H9 (cell line): ENCODE results near the gene SUSD2. TPM values are rescaled to one million over a fixed set of nuclear protein-coding genes. Genes with fewer than 3 reads are reported as not detected.

Experiments
- DNase-seq: peaks from one replicate; pipeline ENCODE4 v3.0.0-alpha.2; 2017
- H2AFZ ChIP-seq: one replicate; pipeline ENCODE4 v1.6.1; 2013; ENCODE audit warnings: mild to moderate bottlenecking, low read length, control low read depth, moderate library complexity
- H2AK5ac ChIP-seq: 2 replicates; pipeline ENCODE4 v1.6.1; 2013; ENCODE audit warnings: low read length, control low read depth, mixed read lengths; ENCODE audit not compliant: insufficient read length
- H2BK120ac ChIP-seq: one replicate; pipeline ENCODE4 v1.6.1; 2013; ENCODE audit warnings: low read depth, mild to moderate bottlenecking, low read length, control low read depth, inconsistent platforms; ENCODE audit not compliant: poor library complexity, severe bottlenecking
- H2BK12ac ChIP-seq: 2 replicates; pipeline ENCODE4 v1.6.1; 2013; ENCODE audit warnings: low read length, control low read depth, mixed read lengths, low read depth; ENCODE audit not compliant: insufficient read length
- H2BK15ac ChIP-seq: 2 replicates; pipeline ENCODE4 v1.6.1; 2013; ENCODE audit warnings: low read depth, low read length, control low read depth
- H2BK20ac ChIP-seq: one replicate; pipeline ENCODE4 v1.6.1; 2013; ENCODE audit warnings: low read depth, mild to moderate bottlenecking, low read length, control low read depth, inconsistent platforms; ENCODE audit not compliant: poor library complexity, severe bottlenecking
- H2BK5ac ChIP-seq: 2 replicates; pipeline ENCODE4 v1.6.1; 2013; ENCODE audit warnings: low read length, control low read depth, mixed read lengths; ENCODE audit not compliant: insufficient read length
- H3K14ac ChIP-seq: 2 replicates; pipeline ENCODE4 v1.6.1; 2013; ENCODE audit warnings: low read length, control low read depth; ENCODE audit not compliant: insufficient read depth
- H3K18ac ChIP-seq: 2 replicates; pipeline ENCODE4 v1.6.1; 2013; ENCODE audit warnings: low read depth, mild to moderate bottlenecking, mixed read lengths, low read length, control low read depth; ENCODE audit not compliant: insufficient read length
- H3K23ac ChIP-seq: 2 replicates; pipeline ENCODE4 v1.6.1; 2013; ENCODE audit warnings: low read length, control low read depth, mixed read lengths, low read depth; ENCODE audit not compliant: insufficient read length
- H3K23me2 ChIP-seq: 2 replicates; pipeline ENCODE4 v1.6.1; 2013; ENCODE audit warnings: low read depth, mild to moderate bottlenecking, mixed read lengths, low read length, control low read depth; ENCODE audit not compliant: insufficient read length, poor library complexity, severe bottlenecking
- H3K27ac ChIP-seq: 2 replicates; pipeline ENCODE4 v1.5.1; 2013; ENCODE audit warnings: low read length, control low read depth, mixed read lengths, low read depth; ENCODE audit not compliant: insufficient read length
- H3K27me3 ChIP-seq: 2 replicates; pipeline ENCODE4 v1.6.1; 2013; ENCODE audit warnings: low read length, control low read depth, inconsistent platforms; ENCODE audit not compliant: insufficient read depth
- H3K4ac ChIP-seq: 2 replicates; pipeline ENCODE4 v1.6.1; 2013; ENCODE audit warnings: low read depth, mild to moderate bottlenecking, control low read depth, inconsistent platforms, low read length, moderate library complexity
- H3K4me1 ChIP-seq: 2 replicates; pipeline ENCODE4 v1.6.1; 2013; ENCODE audit warnings: low read length, control low read depth, inconsistent platforms; ENCODE audit not compliant: insufficient read depth
- H3K4me2 ChIP-seq: 2 replicates; pipeline ENCODE4 v1.6.1; 2013; ENCODE audit warnings: low read length, control low read depth, mixed read lengths; ENCODE audit not compliant: insufficient read length, insufficient read depth
- H3K56ac ChIP-seq: 2 replicates; pipeline ENCODE4 v1.6.1; 2013; ENCODE audit warnings: low read depth, mild to moderate bottlenecking, mixed read lengths, low read length, control low read depth; ENCODE audit not compliant: insufficient read length
- H3K79me1 ChIP-seq: 2 replicates; pipeline ENCODE4 v1.6.1; 2013; ENCODE audit warnings: low read depth, mild to moderate bottlenecking, moderate library complexity, low read length, control low read depth, inconsistent platforms; ENCODE audit not compliant: insufficient read depth, poor library complexity, severe bottlenecking
- H3K79me2 ChIP-seq: 2 replicates; pipeline ENCODE4 v1.6.1; 2013; ENCODE audit warnings: low read length, control low read depth, inconsistent platforms; ENCODE audit not compliant: insufficient read depth
- H3K9ac ChIP-seq: 2 replicates; pipeline ENCODE4 v1.6.1; 2013; ENCODE audit warnings: low read length, control low read depth, mixed read lengths; ENCODE audit not compliant: insufficient read length; ENCODE audit errors: extremely low read depth
- H3K9me3 ChIP-seq: one replicate; pipeline ENCODE4 v1.6.1; 2013; ENCODE audit warnings: low read depth, low read length, inconsistent platforms; ENCODE audit not compliant: control insufficient read depth
- H3T11ph ChIP-seq: one replicate; pipeline ENCODE4 v1.6.1; 2013; ENCODE audit warnings: mild to moderate bottlenecking, low read length, control low read depth, inconsistent platforms
- H4K20me1 ChIP-seq: one replicate; pipeline ENCODE4 v1.6.1; 2013; ENCODE audit not compliant: control insufficient read depth, insufficient read length, insufficient read depth
- H4K5ac ChIP-seq: 2 replicates; pipeline ENCODE4 v1.6.1; 2013; ENCODE audit warnings: low read depth, mild to moderate bottlenecking, mixed read lengths, low read length, control low read depth; ENCODE audit not compliant: insufficient read length
- H4K8ac ChIP-seq: replicated peaks from 2 replicates; pipeline ENCODE4 v1.6.1; 2013; ENCODE audit warnings: low read length, control low read depth, mixed read lengths, low read depth; ENCODE audit not compliant: insufficient read length
- H4K91ac ChIP-seq: 2 replicates; pipeline ENCODE4 v1.6.1; 2013; ENCODE audit warnings: low read depth, mild to moderate bottlenecking, moderate library complexity, mixed read lengths, low read length, control low read depth; ENCODE audit not compliant: insufficient read length
- H3K27ac Mint-ChIP-seq, 3 experiments: 2 replicates in 2 of 3; 3 replicates in 1 of 3; pipeline ENCODE4 v1.8.0; 2020 to 2021; ENCODE audit warnings: mixed read lengths in 3 of 3, mild to moderate bottlenecking in 1 of 3, moderate library complexity in 1 of 3
- H3K27me3 Mint-ChIP-seq: 2 replicates; pipeline ENCODE4 v1.8.0; 2021; ENCODE audit warnings: low read depth, mild to moderate bottlenecking, moderate library complexity, mixed read lengths
- H3K36me3 Mint-ChIP-seq, 3 experiments: 2 replicates in 2 of 3; 3 replicates in 1 of 3; pipeline ENCODE4 v1.8.0; 2020 to 2021; ENCODE audit warnings: low read depth in 3 of 3, mixed read lengths in 3 of 3; ENCODE audit not compliant: insufficient read depth in 1 of 3
- H3K4me1 Mint-ChIP-seq, 2 experiments: 2 replicates each; pipeline ENCODE4 v1.8.0; 2020; ENCODE audit warnings: mixed read lengths in 2 of 2
- H3K4me3 Mint-ChIP-seq, 2 experiments: 2 replicates in 1 of 2; 3 replicates in 1 of 2; pipeline ENCODE4 v1.8.0; 2020 to 2021; ENCODE audit warnings: mild to moderate bottlenecking in 2 of 2, mixed read lengths in 2 of 2, moderate library complexity in 1 of 2
- H3K9me3 Mint-ChIP-seq, 2 experiments: 2 replicates in 1 of 2; 3 replicates in 1 of 2; pipeline ENCODE4 v1.8.0; 2020; ENCODE audit warnings: mild to moderate bottlenecking in 2 of 2, mixed read lengths in 2 of 2, moderate library complexity in 1 of 2
- WGBS: extraction: QIAGEN DNeasy Blood & Tissue Kit; methylation state at CpG from one replicate; pipeline ENCODE4 v1.1.7; 2013; ENCODE audit warnings: missing lambda C conversion rate, low lambda C conversion rate, mixed read lengths; ENCODE audit not compliant: insufficient read length; ENCODE audit errors: extremely low coverage; 5-methylcytosine and 5-hydroxymethylcytosine counted together
- total RNA-seq: library from RNA; stranded (reverse); gene quantifications from 2 replicates; pipeline ENCODE4 v1.2.1, GENCODE V29; 2021
- TF ChIP-seq, protein P1 (sequence below): fragments of 200-600 bp; sonication (generic); conservative IDR thresholded peaks from 3 replicates; pipeline ENCODE4 v1.8.0; 2021; ENCODE audit warnings: antibody characterized with exemption, mild to moderate bottlenecking

The SUSD2 gene
- total RNA-seq, 1 experiment from 2014 or later: 4.2 TPM

DNA sequence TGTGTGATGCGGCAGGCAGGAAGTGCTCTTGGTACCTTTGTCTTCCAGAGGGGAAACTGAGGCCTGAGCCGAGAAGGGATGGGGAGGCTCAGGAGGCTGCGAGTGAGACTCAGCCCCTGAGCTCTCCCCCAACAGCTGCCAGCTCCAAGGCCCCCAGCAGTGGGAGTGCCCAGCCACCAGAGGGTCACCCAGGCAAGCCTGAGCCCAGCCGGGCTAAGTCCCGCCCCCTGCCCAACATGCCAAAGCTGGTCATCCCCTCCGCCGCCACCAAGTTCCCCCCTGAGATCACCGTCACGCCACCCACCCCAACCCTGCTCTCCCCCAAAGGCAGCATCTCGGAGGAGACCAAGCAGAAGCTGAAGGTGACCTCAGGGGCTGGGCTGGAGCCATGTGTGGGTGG lies 3.8 kb upstream of the SUSD2 start:
- Histone ChIP-seq H2BK20ac (no peak overlapping the region), H3K27ac (no peak overlapping the region), H2AFZ (no peak overlapping the region), H4K5ac (no peak overlapping the region), H3K4me1 (no peaks in the 10 kb centered on the region), H2BK12ac (no peak overlapping the region), H3K9me3 (no peaks in the 10 kb centered on the region), H2AK5ac (no peak overlapping the region), H3K9ac (no peak overlapping the region), H3K23me2 (no peaks in the 10 kb centered on the region), H3K4me2 (no peak overlapping the region), H3T11ph (no peak overlapping the region), H3K18ac (no peak overlapping the region), H2BK5ac (no peak overlapping the region), H3K79me2 (no peaks in the 10 kb centered on the region), H3K14ac (no peak overlapping the region), H3K23ac (no peak overlapping the region), H3K79me1 (no peaks in the 10 kb centered on the region), H4K8ac (no peak overlapping the region), H3K4ac (no peak overlapping the region), H4K91ac (no peak overlapping the region), H2BK15ac (no peak overlapping the region), H2BK120ac (no peak overlapping the region), H3K27me3 (no peaks in the 10 kb centered on the region), H3K56ac (no peak overlapping the region), H4K20me1 (no peaks in the 10 kb centered on the region)
- no peaks in the 10 kb centered on the region; the same call in none of the 2 replicates for H3K27me3 Mint-ChIP-seq
- H3K36me3 Mint-ChIP-seq: peaks cover 2 to 23% (median 13%) of the 10 kb centered on the region in 3 experiments; a peak in 5 of 7 replicates
- H3K4me1 Mint-ChIP-seq: peaks cover 10 to 22% of the 10 kb centered on the region in 2 experiments
- no peak overlapping the region for H3K27ac Mint-ChIP-seq
- TF ChIP-seq, protein P1, sequence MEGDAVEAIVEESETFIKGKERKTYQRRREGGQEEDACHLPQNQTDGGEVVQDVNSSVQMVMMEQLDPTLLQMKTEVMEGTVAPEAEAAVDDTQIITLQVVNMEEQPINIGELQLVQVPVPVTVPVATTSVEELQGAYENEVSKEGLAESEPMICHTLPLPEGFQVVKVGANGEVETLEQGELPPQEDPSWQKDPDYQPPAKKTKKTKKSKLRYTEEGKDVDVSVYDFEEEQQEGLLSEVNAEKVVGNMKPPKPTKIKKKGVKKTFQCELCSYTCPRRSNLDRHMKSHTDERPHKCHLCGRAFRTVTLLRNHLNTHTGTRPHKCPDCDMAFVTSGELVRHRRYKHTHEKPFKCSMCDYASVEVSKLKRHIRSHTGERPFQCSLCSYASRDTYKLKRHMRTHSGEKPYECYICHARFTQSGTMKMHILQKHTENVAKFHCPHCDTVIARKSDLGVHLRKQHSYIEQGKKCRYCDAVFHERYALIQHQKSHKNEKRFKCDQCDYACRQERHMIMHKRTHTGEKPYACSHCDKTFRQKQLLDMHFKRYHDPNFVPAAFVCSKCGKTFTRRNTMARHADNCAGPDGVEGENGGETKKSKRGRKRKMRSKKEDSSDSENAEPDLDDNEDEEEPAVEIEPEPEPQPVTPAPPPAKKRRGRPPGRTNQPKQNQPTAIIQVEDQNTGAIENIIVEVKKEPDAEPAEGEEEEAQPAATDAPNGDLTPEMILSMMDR: no peak
- no peaks in the 10 kb centered on the region; a peak in 2 of 5 replicates for H3K9me3 Mint-ChIP-seq
- no peak for DNase-seq
- WGBS: no CpG with 5 or more reads among the region's 10 CpGs
- no peak overlapping the region for H3K4me3 Mint-ChIP-seq
